NCI-H146 (cell line): ENCODE measurements around the gene RABGAP1L.
A peak's percentile ranks its signal among the peaks of the same experiment; 100 is the strongest.
"Not testable (repeated sequence)": the region's sequence is repeated elsewhere in the genome, so short reads cannot be mapped to it uniquely, and the experiment has no call there.

Experiments used
- DNase-seq: peaks from one replicate; lab custom pipeline; 2025; lab: John Stamatoyannopoulos, UW

RABGAP1L gene

DNA sequence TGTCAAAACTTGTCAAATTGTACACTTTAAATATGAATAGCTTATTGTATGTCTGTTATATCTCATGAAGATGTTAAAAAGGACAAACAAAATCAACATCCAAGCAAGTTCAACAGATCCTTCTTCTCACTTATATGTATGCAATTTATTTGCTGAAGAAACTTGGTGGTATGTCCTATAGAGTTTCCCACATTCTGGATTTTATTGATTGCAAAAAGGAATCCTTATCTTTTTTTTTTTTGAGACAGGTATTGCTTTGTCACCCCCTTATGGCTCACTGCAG is 5.6 kb upstream of the RABGAP1L start:
- DNase-seq = no peak

DNA sequence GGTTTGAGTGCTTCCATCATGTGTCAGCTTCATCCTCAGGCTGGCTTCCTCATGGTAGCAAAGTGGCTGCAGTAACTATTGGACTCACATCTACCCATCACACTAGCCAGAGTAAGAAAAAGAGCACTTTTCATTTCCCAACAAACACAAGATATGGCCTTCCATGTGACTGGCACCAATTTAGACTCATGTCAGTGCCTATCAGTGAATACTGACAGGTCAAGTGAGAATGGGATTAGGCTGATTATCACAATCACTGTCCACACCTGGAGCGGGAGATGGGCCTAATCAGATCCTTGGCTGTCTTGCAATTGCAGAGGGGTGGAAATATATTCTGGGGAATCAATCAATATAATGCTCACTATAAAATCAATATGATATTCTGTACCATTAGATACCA is 2.9 kb upstream of the RABGAP1L start:
- no peak for DNase-seq

DNA sequence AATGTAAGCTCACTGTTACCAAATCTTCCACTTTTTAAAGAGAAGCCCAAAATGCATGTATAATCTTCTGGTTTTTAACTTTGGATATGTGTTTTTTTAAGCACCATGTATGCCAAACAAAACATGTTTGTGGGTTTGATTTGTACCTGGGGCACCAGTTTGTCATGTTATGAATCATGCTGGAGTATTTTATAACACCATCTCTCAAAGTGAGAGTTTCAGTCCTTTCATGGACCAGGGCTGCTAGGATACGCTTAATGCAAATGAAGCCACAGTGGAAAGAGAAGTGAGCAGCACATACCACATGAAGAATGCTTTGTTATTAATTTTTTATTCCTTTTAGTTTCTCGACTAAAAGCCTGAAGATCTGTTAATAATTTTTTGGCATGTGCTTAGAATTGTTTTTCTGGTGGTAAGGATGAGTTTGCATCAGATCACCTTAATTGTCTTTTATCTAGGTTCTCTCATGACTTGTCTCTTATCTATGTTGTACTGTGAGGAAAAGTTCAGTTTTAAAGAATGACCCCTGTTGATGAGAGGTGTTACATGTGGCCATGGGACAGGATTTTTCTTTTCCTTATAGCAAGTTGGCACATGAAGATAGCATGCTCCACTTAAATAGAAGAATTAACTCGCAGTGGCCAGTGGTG is 2.0 kb upstream of the RABGAP1L start:
- DNase-seq = no peak

DNA sequence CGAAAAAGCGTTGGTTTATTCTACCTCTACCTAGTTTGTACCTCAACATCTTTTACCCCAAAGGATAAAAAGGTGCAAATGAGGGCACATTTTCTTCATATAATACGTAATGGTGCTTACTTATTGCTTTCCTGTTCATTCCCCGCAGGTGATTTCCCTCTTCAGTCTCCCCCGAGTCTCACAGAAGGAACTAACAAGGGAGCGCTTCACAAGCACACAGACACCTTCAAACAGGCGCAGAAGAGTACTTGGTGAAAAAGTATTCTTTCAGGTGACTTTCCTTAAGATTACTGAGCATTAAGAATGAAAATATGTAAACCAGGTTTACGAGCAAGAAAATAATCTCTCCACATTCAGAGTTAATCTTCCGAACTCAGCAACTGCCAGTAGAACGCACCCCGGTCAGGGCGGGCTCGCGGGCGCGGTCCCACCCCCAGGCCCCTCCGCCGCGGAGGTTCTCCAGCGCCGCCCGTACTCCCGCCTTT is 511 bp upstream of the RABGAP1L start:
- DNase-seq = peak; percentile 68

DNA sequence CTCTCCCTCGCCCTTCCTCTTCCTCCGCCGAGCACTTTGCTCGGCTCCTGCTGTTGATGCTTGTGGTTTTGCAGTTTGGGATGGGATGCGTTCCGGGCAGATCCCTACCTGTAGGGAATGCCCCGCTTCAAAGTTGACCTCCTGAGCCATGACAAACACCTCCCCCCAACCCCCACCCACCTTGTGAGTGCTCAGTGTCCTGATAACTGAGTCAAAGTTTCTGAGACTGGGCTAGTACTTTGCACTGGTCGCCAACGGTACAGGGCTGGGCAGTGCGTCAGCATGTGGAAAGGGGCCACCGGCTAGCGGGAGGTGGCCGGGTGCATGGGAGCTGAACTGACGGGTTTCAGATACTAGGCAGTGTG is 771 bp downstream of the RABGAP1L start:
- peak; percentile 27 for DNase-seq

DNA sequence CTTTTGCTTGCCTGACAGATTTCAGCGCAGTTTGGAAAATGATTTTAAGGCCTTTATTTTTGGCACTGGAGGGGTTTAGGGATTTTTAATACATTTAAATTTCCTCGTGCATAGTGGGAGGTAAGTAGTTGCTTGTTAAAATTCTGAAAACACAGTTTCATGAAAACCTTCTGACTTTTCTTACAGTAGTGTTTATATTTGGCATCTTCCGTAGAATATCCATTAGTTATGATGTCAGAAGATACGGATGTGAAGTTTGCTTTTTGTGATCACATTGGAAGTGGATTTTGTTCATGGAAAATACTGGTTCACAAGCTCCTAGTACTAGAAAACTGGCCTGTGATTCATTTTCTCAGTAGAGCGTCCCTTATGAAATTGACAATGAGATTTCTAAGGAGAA is 1.3 kb downstream of the RABGAP1L start:
- DNase-seq = no peak

DNA sequence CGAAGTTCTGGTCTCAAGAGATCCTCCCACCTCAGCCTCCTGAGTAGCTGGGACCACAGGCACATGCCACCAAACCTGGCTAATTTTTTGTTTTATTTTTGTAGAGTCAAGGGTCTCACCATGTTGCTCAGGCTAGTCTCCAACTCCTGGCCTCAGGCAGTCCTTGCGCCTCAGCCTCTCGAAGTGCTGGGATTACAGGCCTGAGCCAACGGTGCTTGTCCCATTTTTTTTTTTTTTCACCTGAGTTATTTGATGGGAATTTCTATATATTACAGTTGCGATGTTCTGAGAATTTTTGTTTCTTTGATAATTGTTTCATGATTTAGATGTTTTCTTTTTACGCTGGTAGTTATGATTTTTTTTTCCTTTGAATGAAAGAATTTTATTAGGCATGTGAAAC is 2.5 kb downstream of the RABGAP1L start:
- DNase-seq = no peak

DNA sequence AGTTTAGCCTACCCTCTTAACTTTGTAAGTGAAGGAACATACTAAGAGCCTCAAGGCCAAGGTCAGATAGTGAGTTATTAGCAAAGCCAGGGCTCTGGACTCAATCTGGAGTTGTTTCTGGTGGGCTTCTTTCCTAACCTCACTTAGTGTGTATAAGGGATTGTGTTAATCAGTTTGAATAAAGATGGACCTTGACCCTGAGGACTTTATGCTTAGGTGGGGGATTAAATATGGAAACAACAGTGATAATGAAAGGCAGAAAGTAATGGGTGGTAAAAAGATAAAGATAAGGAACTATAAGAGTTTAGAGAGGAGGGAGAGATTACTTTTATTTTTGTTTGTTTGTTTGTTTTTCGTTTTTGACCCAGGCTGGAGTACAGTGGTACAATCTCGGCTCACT is 5.5 kb downstream of the RABGAP1L start:
- DNase-seq = no peak

DNA sequence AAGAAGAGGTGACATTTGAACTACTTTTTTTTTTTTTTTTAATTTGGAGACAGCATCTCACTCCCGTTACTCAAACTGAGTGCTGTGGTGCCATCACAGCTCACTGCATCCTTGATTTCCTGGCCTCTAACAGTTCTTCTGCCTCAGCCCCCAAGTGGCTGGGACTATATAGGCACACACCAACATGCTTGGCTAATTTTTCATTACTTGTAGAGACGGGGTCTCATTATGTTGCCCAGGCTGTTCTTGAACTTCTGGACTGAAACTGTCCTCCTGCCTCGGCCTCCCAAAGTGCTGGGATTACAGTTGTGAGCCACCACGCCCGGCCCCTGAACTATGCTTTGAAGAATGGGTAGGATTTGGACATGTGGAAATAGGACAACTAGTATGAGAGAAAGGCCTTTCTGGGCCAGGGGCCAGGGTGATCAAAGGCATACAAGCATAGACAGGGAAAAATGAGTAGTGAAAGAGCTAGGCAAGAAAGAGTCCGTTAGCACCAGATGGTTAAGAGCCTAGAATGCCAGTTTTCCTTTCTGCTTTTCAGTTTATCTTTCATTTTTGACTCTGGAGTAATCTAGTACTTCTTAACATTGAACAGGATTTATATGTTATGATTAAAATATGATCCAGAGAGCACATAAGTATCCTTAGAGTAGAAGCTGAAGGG is 6.3 kb downstream of the RABGAP1L start:
- DNase-seq = no peak

DNA sequence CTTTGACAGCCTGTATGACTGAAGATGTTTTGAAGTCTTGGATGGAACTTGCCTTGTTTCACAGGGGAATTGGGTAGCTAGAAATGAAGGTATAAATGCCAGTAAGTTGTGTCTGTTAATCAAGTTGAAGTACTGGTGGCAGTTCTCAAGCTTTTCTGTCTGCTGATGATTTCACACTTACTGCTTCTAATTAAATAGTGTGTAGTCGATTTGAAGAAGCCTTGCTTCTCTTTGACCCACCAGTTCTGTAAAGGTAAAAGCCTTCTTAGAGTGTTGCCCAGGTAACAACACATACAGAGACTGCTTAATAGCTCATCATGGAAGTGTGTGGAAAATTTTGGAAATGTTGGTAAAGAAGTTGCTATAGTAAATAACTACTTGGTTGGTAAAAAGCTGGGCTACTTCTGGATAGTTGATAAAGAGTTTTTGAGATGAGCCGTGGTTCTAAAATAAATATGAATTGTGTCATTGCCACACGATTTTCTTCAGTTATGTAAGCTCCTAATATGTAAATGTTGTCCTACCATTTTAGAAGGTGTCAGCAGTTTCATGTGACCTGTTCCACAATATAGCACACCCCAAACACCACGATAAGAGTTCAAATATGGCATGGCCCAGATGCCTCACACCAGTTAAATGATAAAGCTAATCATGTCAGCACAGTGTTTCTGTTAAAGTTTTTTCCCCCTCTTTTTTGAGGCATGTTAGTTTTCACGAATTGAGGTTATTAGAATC is 7.4 kb downstream of the RABGAP1L start:
- DNase-seq = no peak

DNA sequence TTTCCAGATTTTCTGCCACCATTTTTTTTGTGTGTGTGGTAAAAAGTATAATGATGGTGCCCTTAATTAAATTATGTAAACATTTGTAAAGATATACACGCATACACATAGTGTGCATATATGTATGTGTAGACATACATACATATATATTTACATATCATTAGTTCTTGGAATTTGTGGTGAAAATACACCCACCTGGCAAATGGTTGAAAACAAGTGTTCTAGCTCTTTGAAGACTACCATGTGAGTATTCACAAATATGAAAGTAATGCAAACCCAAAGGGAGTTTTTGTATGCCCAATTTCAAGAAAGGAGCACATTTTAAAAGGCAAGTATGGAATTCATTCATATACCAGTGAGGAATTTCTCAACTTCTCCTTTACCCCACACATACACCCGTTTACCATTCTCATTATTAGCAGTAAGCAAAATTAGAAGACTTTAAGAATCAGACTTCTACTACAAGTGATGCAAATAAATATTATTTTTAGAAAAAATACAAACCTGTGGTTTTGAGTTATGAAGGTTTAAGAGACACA is 8.0 kb downstream of the RABGAP1L start:
- DNase-seq = no peak

DNA sequence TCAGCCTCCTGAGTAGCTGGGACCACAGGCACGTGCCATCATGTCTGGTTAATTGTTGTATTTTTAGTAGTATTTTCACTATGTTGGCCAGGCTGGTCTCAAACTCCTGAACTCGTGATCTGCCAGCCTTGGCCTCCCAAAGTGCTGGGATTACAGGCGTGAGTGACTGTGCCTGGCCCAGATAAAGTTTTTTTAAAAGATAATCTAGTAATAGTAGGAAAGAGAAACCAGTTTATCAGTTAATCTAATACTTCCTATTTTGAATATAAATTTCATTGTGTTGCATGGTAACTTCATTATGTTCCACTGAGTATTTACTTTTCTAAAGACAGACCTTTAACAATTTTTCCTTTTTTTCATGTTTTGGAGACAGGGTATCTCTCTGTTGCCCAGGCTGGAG is 10.0 kb downstream of the RABGAP1L start:
- no peak for DNase-seq

DNA sequence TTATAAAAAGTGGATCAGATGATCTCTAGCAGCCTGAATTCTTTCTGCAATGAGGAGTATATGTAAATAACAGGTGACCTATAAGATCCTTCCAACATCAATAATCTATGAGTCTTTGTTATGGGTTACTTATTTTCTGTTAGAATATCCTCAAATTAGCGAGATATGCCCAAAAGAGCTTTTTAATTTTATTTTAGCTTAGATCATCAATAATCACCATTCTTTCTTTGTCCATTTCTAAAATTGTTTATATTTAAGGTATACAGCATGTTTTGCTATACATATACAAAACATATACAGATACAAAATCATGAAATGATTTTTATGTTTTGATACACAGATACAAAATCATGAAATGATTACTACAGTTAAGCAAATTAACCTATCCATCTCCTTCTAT is 11.8 kb downstream of the RABGAP1L start:
- DNase-seq = no peak

DNA sequence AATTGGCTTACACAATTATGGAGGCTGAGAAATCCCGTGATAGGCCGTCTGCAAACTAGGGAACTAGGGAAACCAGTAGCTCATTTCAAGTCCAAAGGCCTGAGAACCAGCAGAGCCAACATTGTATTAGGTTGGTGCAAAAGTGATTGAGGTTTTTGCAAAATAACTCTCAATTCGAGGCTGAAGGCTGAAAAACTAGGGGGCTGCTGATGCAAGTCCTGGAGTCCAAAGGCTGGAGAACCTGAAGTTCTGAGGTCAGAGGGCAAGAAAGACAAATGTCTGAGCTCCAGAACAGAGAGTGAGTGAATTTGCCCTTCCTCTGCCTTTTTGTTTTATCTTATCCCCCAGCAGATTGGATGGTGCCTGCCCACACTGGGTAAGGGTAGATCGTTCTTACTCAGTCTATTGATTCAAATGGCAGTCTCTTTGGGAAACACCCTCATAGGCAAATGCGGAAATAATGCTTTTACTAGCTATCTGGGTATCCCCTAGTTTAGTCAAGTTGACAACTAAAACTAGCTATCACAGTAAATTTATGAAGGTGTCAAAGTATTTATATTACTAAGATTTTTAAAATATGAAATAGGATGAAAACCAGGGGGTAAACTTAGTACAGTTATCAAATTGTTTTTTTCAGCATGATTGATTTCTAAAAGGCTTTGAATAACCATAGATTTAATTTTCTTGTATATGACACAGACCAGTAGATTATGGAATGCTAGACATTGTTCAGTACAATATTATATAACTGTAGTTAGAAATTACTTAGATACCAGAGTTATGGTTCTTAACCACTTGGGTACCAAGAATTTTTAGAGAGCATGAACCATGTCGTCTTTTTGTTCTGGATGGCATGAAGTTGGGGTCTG is 15.4 kb downstream of the RABGAP1L start:
- DNase-seq = no peak

DNA sequence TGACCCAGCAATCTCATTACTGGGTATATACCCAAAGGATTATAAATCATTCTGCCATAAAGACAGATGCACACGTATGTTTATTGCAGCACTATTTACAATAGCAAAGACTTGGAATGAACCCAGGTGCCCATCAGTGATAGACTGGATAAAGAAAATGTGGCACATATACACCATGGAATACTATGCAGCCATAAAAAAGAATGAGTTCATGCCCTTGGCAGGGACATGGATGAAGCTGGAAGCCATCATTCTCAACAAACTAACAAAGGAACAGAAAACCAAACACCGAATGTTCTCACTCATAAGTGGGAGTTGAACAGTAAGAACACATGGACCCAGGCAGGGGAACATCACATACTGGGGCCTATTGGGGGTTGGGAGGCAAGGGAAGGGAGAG is 19.1 kb downstream of the RABGAP1L start:
- DNase-seq = not testable (repeated sequence)

DNA sequence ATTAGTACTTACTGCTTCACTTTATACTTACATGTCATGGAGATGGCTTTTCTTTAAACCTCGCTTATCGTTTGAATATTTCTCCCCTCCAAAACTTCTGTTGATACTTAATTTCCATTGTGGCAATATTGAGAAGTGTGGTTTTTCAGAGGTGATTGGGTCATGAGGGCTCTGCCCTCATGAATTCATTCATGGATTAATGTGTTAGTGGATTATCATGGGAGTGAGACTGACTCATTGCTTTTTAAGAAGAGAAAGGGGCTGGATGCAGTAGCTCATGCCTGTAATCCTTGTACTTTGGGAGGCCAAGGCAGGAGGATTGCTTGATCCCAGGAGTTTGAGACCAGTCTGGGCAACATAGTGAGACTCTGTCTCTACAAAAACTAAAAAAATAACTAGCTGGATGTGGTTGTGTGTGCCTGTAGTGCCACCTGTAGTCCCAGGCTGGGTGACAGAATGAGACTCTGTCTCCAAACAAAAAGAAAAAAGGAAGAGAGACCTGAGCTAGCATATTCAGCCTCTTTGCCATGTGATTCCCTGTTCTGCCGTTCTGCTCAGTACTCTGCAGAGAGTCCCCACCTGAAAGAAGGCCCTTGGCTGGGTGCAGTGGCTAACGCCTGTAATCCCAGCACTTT is 30.2 kb downstream of the RABGAP1L start:
- no peak for DNase-seq

DNA sequence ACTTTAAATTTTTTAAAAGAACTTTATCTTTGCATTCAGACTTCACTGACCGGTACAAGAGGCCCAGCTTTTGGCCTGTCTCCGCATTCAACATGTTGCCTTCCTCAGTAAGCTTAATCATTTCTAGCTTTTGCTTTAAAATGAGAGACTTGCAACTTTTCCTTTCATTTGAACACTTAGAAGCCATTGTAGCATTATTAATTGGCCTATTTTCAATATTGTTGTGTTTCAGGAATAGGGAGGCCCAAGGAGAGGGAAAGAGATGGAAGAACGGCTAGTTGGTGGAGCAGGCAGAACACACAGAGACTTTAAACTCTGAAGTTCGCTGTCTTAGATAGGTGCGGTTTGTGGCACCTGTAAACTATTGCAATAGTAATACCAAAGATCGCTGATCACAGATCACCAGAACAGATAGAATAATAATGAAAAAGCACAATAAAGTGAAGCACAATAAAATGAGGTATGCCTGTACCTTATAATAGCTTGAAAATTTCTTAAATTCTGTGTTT is 31.4 kb downstream of the RABGAP1L start:
- no peak for DNase-seq

DNA sequence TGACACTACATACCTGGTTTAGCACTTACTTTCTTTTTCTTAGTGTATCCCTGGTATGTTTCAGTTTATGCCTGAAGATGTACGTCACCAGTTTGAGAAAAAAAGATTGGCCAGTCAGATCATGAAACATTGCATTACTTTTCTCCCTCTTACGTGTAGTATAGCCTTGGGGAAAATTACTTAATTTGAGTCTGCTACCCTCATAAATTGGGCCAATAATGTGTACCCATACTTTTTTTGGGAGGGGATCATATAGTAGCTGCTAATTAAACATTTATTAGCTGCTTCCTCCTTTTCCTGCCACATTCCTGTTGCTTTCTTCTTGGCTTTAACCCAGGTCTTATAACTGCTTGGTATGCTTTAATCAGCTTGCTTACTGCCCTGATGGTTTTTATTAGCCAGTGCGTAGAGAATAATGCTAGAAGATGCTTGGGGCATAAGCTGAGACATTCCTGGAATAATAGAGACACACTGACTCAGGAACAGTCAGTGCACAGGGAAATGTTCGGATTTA is 32.1 kb downstream of the RABGAP1L start:
- no peak for DNase-seq

DNA sequence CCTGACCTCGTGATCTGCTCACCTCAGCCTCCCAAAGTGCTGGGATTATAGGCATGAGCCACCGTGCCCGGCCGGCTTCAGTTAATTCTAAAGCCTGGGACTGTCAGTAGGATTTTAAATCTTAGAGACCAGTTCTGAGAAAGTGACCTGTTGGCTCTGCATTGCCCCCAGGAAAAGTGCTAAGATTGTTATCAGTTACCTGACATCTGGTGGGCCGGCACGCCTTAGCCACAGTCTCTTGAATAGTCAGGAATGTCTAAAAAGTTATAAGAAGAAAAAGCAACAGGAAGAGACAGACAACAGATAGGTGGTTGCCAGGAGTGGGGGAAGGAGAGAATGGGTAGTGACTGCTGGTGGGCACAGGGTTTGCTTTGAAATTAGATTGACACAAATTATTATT is 35.1 kb downstream of the RABGAP1L start:
- DNase-seq = no peak

DNA sequence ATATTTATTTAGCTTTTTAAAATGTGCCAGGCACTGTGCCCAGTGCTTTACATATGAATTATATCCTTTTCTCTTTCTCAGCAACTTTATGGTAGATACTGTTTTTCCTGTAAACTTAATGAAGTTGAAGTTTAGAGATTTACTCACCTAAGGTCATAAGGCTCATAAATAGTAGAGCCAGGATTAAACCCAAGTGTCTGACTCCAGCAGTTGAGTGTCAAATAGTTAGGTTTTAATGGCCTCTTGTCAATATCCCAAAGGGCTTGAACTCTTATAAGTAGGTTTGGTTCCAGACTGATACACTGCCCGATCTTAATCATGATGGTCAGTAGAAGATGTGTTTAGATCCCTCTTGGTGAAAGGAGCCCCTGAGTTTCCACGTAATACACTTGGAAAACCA is 37.8 kb downstream of the RABGAP1L start:
- DNase-seq = no peak

DNA sequence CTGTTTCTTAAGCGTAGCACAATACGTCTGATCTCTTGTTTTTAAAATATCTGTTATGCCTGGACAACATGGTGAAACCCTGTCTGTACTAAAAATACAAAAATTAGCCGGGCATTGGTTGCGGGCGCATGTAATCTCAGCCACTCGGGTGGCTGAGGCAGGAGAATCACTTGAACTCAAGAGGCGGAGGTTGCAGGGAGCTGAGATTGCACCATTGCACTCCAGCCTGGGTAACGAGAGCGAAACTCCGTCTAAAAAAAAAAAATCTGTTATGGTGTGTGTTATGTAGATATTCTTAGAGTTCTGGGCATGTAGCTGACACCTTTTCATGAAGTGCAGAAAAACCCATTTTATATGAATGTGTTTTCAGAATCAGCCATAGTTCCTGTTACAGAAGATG is 38.2 kb downstream of the RABGAP1L start:
- DNase-seq = no peak
